Right forelimb (tissue), 1 donor: Measurements from ENCODE around the gene TTLL11.

Experiments used
- DNase-seq: peaks from one replicate; pipeline ENCODE4 v3.0.0-alpha.2; 2018

TTLL11 gene

DNA sequence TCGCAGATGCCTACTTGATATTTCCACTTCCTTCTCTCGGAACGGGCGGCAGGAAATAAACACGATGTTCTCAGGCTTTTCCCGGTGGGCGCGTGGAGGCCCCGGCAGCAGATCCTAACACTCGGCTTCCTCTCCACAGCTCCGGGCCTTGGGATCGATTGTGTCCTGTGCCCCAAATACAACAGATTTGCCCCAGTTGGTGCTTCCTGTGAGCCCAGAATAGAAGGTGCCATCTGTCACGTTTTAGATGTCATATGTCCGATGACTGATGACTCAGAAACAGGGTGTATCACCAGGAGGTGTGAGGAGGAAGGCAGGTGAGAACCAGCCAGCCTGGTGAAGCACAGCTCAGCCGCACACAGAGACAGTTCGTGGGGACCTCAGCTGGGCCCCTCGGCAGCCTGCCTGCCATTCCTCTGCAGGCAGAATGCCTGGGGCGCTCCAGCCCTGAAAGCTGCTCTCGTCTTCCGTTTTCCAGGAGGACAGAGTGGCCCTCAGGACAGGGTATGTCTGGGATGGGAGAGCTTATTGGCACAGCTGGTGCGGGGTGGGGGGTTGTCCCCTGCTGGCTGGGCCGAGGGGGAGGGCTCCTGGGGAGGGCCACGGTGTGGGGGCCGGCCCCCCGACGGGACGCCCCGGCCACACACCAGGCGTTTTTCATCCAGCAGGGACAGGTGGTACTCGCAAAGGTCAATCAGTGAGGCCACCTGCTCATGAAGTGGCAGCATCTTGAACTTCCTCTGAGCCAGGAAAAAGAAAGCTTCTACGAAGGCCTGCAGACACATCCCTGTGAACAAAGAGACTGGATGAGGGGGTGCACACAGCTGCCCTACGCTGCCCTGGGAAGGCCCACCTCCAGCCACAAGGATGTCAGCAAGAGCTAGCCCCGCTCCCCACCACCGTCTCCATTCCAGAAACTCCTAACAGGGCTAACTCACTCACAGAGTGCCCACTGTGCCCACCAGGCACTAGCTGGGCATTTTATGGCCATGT is 270.7 kb downstream of the TTLL11 start:
- no peak for DNase-seq

DNA sequence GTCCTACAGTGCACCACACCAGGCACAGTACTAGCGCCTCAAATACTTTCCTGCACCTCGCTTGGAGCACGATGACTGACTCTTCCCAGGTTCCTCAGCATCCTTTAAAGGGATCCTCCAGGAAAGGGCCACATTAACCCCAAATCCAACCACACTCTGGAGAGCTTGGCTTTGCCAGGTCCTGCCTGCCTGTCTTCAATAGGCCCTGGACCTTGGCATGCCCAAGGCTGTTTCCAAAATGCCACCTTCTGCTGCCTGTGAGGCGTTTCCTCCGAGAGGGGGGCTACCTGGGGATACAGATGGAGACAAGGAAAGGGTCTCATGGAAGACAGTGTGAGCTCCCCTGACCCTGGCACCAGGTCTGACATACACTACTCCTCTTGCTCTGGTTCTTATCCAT is 271.8 kb downstream of the TTLL11 start:
- no peak for DNase-seq

DNA sequence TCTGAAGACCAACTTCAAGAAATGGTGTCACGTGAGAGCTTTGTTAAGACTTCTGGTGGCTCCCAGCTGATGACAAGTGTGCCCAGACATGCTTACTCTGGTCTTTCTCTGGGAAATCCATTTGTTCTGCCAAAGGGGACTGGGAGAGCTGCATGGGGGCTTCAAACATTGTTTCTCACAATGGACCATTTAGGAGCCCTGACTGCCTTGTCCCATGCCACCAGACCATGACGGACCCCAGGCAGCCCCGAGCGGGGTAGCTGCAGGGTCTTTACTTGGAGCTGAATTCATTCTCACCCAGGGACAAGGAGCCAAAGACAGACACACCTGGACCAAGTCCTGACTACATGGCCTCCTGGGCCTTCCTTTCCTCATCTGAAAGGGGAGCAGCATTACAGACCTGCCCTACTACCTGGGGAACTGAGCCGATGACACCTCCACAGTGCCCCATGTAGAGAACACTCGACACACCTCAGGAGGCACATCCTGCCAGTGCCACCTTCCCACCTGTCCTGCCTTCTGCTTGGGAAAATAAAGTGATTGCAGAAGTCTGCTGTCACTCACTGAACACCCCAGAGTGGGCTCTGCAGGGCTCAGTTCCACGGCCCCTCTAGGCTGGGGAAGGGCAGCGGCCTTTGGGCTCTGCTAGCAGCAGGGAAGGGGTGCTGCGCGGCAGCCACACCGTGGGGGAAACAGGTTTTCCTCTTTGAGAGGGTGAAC is 272.7 kb downstream of the TTLL11 start:
- DNase-seq, result no peak

- no peak for DNase-seq
Observed at GRCh38 chr9:121819428-121820231, 273.5 kb downstream of the TTLL11 start.

- no peak for DNase-seq
Observed at GRCh38 chr9:121818841-121819427, 274.2 kb downstream of the TTLL11 start.

DNA sequence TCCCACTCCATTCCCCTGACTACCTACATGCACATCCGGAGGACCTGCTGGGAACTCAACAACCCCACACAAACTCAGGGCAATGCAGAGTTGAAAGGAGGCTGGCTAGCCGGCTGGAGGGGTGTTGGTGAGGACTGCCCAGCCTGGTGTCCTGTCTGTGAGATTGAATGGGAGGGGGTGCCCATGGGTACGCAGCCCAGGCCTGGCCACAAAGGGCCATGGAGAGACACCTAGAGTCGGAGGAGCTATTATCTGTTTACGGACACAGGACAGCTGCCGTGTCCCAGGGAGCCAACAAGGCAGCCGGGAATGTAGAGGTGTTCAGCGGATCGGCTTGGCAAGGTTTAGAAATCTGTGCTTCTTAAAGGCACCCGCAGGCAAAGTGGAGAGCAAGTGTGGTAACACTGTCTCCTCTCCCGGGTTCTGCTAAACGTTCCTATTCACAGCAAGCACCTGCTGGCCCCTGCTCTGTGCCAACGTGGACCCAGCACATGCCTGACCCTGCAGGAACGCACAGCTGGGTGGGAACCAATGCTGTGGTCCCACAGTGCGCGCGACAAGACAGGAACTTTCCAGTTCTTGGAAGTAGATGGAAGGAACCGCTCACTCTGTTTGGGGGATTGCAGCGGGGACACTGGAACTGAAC is 275.0 kb downstream of the TTLL11 start:
- no peak for DNase-seq

- DNase-seq, result no peak
Observed at GRCh38 chr9:121817476-121817875, 275.6 kb downstream of the TTLL11 start.

DNA sequence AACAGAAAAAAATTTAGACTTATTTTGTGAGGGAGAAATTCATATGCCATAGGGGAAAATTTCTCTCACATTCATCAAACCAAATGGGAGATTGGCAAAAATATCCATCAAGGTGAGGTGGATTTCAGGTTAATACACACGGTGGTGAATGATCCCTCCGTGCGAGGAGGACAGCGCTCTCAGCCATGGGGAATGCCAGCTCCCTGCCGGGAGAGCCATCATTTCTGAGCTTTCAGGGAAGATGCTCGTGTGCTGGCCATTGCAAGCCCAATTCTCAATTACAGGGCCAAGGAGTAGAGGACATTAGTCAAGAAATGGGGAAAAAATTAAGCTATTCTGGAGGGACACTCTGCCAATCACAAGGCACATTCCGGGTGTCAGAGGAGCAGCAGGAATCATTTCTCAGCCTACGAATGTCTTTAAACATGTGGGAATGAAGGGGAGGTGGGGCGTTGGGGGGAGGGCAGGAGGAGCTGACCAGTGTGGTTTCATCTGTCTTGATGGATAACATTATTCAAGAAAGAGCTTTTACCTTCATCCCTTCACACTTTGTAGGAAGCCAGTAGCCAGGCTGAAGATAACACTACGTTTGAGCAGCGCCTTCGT is 276.2 kb downstream of the TTLL11 start:
- DNase-seq, result no peak

DNA sequence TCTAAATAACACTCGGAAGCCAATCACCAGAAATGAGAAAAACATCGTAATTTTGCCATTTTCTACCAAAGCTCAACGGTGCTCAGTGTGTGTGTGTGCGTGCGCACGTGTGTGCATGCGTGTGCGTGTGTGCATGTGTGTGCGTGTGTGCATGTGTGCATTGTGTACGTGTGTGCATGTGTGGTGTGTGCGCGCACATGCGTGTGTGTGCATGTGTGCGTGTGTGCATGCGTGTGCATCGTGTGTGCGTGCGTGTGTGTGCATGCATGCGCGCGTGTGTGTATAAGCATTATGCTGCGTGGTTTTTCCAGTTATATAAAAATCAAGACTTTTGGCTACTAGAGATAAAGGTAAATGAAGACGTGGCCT is 276.7 kb downstream of the TTLL11 start:
- DNase-seq, result no peak

GRCh38 chr9:121815546-121816448 is 277.3 kb downstream of the TTLL11 start:
- no peak for DNase-seq

DNA sequence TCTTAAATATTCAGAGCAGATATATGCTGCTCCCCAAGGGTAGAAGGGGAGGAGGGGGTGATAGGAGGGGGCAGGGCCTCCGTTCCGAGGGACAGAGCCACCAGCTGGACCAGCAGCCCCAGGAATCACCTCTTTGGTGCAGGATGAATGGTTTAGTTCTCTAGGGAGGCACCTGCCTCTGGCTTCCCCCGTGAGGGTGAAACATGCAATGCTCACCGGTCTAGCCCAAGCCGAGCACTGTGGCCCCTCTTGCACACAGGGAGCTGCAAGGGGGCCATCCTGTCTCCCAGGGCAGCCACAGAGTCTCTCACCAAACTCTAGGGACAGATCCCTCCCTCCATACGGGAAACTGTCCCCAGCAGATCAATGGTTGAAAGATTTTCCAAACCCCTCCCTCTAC is 278.0 kb downstream of the TTLL11 start:
- DNase-seq, result no peak

DNA sequence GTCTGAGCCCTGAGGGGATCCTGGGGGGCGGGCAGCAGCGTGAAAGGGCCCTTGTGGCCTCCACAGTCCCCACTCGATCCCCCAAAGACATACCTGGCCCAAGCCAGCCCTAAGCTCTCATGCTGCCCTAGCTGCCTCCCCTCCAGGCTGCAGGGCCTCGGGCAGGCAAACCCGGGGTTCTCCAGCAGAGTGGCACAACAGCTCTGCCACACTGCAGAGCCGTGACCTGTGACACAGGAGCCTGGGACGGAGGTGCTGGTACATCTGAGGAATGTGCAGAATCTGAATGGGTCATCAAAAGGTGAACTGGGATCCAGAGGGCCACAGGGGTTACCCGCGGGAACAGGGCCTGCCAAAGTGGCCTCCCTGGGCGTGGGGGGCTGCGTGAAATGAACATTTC is 278.5 kb downstream of the TTLL11 start:
- DNase-seq, result no peak

DNA sequence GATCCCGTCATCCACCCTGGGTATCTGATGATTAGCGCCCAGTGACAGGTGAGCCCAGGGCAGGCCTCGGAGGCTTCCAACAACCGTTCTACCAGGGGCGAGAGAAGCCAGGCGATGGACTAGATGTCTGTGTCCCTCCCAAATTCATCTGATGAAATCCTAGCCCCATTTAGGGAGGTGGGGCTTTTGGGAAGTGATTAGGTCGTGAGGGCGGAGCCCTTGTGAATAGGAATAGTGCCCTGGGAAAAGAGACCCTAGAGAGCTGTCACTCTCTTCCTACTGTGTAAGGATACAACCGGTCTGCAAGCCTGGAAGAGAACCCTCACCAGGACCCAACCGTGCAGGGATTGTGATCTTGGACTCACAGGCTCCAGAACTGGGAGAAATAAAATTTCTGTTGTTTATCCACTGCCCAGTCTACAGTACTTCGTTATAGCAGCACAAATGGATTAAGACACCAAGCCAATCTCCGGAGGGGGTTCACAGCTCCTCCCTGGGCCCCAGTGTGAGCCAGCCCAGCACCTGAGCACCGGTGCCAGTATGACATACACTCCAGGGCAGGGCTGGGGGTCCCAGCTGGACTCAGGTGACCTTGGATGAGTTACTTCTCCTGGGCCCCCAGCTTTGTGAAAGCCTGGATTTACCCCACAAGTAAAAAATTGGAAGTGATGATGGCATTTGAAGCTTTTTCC is 279.4 kb downstream of the TTLL11 start:
- no peak for DNase-seq

DNA sequence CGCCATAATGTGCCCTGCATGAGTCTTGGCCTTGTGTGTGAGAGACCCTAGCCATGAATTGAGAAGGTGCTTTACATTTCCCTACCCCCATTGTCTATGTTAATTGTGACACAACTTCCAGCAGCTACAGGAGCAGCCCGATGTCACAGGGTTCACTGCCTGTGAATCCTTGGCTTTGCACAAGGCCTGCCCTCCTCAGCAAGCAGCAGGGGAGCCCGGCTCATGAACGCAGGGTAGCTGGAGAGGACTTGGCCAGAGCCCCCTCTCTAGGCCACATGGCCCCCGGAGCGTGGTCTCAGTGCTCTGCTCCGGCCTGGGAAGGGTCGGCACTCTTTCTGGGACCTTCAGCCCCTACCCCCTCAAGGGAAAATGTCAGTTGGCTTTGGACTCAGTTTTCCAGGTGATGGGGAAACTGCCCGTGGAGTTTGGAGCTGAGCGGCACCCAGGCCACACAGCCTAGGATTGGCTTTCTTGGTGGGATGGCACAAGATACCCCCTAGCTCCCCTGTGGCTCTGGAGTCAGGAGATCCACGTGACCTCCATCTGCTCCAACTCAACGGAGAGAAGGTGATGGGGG is 280.9 kb downstream of the TTLL11 start:
- no peak for DNase-seq

DNA sequence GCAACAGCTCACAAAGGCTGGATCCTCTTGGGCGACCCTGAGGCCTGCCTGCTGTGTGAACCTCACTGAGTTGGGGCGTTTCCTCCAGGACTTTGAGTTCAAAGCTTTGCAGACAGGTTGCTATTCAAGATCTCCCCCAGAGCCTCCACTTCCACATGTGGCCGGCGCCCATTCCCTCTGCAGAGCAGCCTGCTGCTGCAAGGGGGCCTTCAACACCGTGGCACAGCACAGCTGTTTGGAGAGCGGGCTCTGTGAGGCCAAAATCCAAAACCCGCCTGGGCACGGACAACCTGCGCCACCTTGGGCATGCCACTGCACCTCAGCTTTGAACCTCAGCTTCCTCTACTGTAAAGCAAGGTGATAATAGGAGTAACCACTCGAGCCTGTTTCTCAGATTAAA is 281.4 kb downstream of the TTLL11 start:
- DNase-seq, result no peak

DNA sequence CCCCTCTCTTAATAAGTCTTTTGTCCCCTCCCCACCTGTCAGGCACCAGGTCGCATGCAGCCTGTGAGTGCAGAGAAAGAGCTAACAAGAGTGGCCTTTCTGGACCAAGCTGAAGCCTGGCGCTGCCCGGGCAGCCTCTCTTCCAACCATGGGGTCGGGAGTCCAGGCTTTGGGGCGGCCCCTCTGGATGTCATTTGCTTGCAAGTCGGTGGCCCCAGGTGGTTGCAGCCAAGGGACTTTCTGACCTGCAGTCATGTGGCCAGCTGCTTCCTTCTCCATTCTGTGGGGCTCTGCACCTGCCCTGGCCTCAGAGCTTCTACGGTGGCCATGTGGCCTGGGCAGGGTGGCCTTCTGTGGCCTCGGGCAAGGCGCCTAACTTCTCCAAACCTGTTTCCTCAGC is 282.0 kb downstream of the TTLL11 start:
- DNase-seq, result no peak

- no peak for DNase-seq
Observed at GRCh38 chr9:121810489-121810888, 282.6 kb downstream of the TTLL11 start.

GRCh38 chr9:121809356-121810050 is 283.6 kb downstream of the TTLL11 start:
- no peak for DNase-seq

- no peak for DNase-seq
Observed at GRCh38 chr9:121808781-121809180, 284.3 kb downstream of the TTLL11 start.
